A673 (cell line): ENCODE results near the gene NDFIP2.

Experiments
- CTCF ChIP-seq: fragments of 300-800, 200-600 bp; sonication (generic); conservative IDR thresholded peaks from 2 replicates; pipeline ENCODE4 v1.5.1; 2017; ENCODE audit warnings: low read depth, mild to moderate bottlenecking, antibody characterized with exemption, low read length, moderate library complexity, mixed read lengths
- EZH2 ChIP-seq: fragments of 200-600 bp; sonication (generic); IDR thresholded peaks from 2 replicates; pipeline ENCODE4 v1.6.1; 2017; ENCODE audit warnings: borderline replicate concordance, low read depth, mild to moderate bottlenecking, mixed read lengths, antibody characterized with exemption, low read length; ENCODE audit not compliant: poor library complexity, severe bottlenecking

GRCh38 chr13:79439275-79439674 lies 41.7 kb upstream of the NDFIP2 start:
- TF ChIP-seq CTCF: no peak
- TF ChIP-seq EZH2: no peak
